Thyroid gland (tissue), 4 donors: Measurements from ENCODE around the gene ARIH2. TPM values are rescaled to one million over a fixed set of nuclear protein-coding genes. Genes with fewer than 3 reads are reported as not detected.

Experiments
- DNase-seq, 2 donors: peaks; one replicate each; pipeline ENCODE4 v3.0.0-alpha.2; 2019
- H3K27ac ChIP-seq, 3 donors: fragments of 200-600 bp; sonication (generic); 1 replicate in 2 of 3; 2 replicates in 1 of 3; pipeline ENCODE4 v1.5.1; 2016 to 2019; ENCODE audit warnings: mild to moderate bottlenecking in 1 of 3, moderate library complexity in 1 of 3
- H3K27me3 ChIP-seq: fragments of 200-600 bp; sonication (generic); one replicate; pipeline ENCODE4 v1.5.1; 2019
- H3K36me3 ChIP-seq, 2 donors: fragments of 200-600 bp; sonication (generic); one replicate each; pipeline ENCODE4 v1.5.1; 2016 to 2019
- H3K4me1 ChIP-seq, 2 donors: fragments of 200-600 bp; sonication (generic); one replicate each; pipeline ENCODE4 v1.5.1; 2017 to 2019
- H3K4me3 ChIP-seq, 3 donors: fragments of 200-600 bp; sonication (generic); replicated peaks in 1 of 3; 1 replicate in 2 of 3; 2 replicates in 1 of 3; pipeline ENCODE4 v1.5.1; 2016; ENCODE audit warnings: mild to moderate bottlenecking in 1 of 3
- H3K9me3 ChIP-seq: fragments of 200-600 bp; sonication (generic); one replicate; pipeline ENCODE4 v1.5.1; 2017
- POLR2A ChIP-seq, 2 donors: fragments of 450-650 bp; IDR thresholded peaks; one replicate each; pipeline ENCODE4 v1.6.1; 2017; ENCODE audit warnings: antibody characterized with exemption in 2 of 2, mild to moderate bottlenecking in 2 of 2, moderate library complexity in 1 of 2
- WGBS, 2 donors: methylation state at CpG; one replicate each; pipeline ENCODE4 v1.1.5; 2017; 5-methylcytosine and 5-hydroxymethylcytosine counted together
- intact Hi-C: fragments of 100-400 bp; cut with DNase I; formaldehyde crosslinking; loops from one replicate; pipeline ENCODE4 v1.15.1; 2023
- total RNA-seq, 4 donors: library from RNA; depleted of rRNA; stranded (reverse); fragments of >200 nt; gene quantifications; one replicate each; pipeline ENCODE4 v1.2.3, GENCODE V29; 2016
- TF ChIP-seq, protein P1 (sequence below), 6 experiments: fragments of 200-600 bp in 3 of 6; fragments of 450-650 bp in 3 of 6; sonication (generic) in 3 of 6; IDR thresholded peaks; one replicate each; pipeline ENCODE4 v1.5.1; 2016 to 2019; ENCODE audit warnings: antibody characterized with exemption in 6 of 6, mild to moderate bottlenecking in 2 of 6, inconsistent platforms in 1 of 6, moderate library complexity in 1 of 6

ARIH2 gene
- total RNA-seq, 4 donors from 2014 or later: 108 to 136 (median 117) TPM

GRCh38 chr3:49022688-49023171 lies 104.1 kb downstream of the ARIH2 start:
- 17 to 21% methylated on average over 9 to 11 of the region's 12 CpGs for WGBS, 2 donors
- Histone ChIP-seq H3K4me1 (peaks cover 24 to 30% of the 10 kb centered on the region in 2 donors), H3K36me3 (peaks cover 25% of the 10 kb centered on the region in 2 donors), H3K27ac (peak overlapping the region; percentile 94 to 100 (median 100)), H3K9me3 (no peaks in the 10 kb centered on the region), H3K4me3 (peak overlapping the region; percentile 77 to 98 (median 97)), H3K27me3 (no peaks in the 10 kb centered on the region)
- TF ChIP-seq, protein P1, sequence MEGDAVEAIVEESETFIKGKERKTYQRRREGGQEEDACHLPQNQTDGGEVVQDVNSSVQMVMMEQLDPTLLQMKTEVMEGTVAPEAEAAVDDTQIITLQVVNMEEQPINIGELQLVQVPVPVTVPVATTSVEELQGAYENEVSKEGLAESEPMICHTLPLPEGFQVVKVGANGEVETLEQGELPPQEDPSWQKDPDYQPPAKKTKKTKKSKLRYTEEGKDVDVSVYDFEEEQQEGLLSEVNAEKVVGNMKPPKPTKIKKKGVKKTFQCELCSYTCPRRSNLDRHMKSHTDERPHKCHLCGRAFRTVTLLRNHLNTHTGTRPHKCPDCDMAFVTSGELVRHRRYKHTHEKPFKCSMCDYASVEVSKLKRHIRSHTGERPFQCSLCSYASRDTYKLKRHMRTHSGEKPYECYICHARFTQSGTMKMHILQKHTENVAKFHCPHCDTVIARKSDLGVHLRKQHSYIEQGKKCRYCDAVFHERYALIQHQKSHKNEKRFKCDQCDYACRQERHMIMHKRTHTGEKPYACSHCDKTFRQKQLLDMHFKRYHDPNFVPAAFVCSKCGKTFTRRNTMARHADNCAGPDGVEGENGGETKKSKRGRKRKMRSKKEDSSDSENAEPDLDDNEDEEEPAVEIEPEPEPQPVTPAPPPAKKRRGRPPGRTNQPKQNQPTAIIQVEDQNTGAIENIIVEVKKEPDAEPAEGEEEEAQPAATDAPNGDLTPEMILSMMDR (IDR thresholded peaks at IDR 0.05): no peak
- TF ChIP-seq POLR2A (IDR thresholded peaks at IDR 0.05): no peak
- intact Hi-C loops: loop anchor here (10.0 kb wide), 1 partner anchor 72 kb away; the partner anchor contains the start of gene QRICH1
- DNase-seq: no peak

GRCh38 chr3:49023775-49024174 lies 105.1 kb downstream of the ARIH2 start:
- H3K27ac ChIP-seq: no peak overlapping the region
- WGBS, 2 donors: 88 to 91% methylated on average over 4 of the region's 4 CpGs
- no peaks in the 10 kb centered on the region for H3K9me3 ChIP-seq
- H3K4me3 ChIP-seq: no peak overlapping the region
- intact Hi-C loops: loop anchor here (10.0 kb wide), 1 partner anchor 71 kb away; the partner anchor contains the start of gene QRICH1
- DNase-seq: no peak
- H3K4me1 ChIP-seq: peaks cover 25 to 38% of the 10 kb centered on the region in 2 donors
- peaks cover 25% of the 10 kb centered on the region in 2 donors for H3K36me3 ChIP-seq
- TF ChIP-seq POLR2A (IDR thresholded peaks at IDR 0.05): no peak
- TF ChIP-seq, protein P1 (IDR thresholded peaks at IDR 0.05): no peak
- no peaks in the 10 kb centered on the region for H3K27me3 ChIP-seq

GRCh38 chr3:49024449-49024848 lies 105.8 kb downstream of the ARIH2 start:
- no peaks in the 10 kb centered on the region for H3K27me3 ChIP-seq
- WGBS, 2 donors: 86 to 92% methylated on average over 4 to 5 of the region's 5 CpGs
- no peak for DNase-seq
- TF ChIP-seq POLR2A (IDR thresholded peaks at IDR 0.05): no peak
- TF ChIP-seq, protein P1 (IDR thresholded peaks at IDR 0.05): no peak
- no peak overlapping the region for H3K27ac ChIP-seq
- no peak overlapping the region for H3K4me3 ChIP-seq
- H3K4me1 ChIP-seq: peaks cover 24 to 35% of the 10 kb centered on the region in 2 donors
- intact Hi-C loops: loop anchor here (10.0 kb wide), 1 partner anchor 70 kb away; the partner anchor contains the start of gene QRICH1
- peaks cover 25% of the 10 kb centered on the region in 2 donors for H3K36me3 ChIP-seq
- no peaks in the 10 kb centered on the region for H3K9me3 ChIP-seq

GRCh38 chr3:49025005-49025792 lies 106.6 kb downstream of the ARIH2 start:
- no peak for DNase-seq
- 84 to 90% methylated on average over 9 to 11 of the region's 13 CpGs for WGBS, 2 donors
- no peak overlapping the region for H3K27ac ChIP-seq
- H3K27me3 ChIP-seq: no peaks in the 10 kb centered on the region
- H3K9me3 ChIP-seq: no peaks in the 10 kb centered on the region
- no peak for TF ChIP-seq POLR2A (IDR thresholded peaks at IDR 0.05)
- TF ChIP-seq, protein P1 (IDR thresholded peaks at IDR 0.05): no peak
- intact Hi-C loops: loop anchor here (10.0 kb wide), 1 partner anchor 70 kb away; the partner anchor contains the start of gene QRICH1
- no peak overlapping the region for H3K4me3 ChIP-seq
- peaks cover 25 to 29% of the 10 kb centered on the region in 2 donors for H3K36me3 ChIP-seq
- H3K4me1 ChIP-seq: peaks cover 18 to 32% of the 10 kb centered on the region in 2 donors
